ENCODE results near the gene MKKS. TPM values are rescaled to one million over a fixed set of nuclear protein-coding genes. Genes with fewer than 3 reads are reported as not detected.

The MKKS gene
- total RNA-seq, 1 experiment from 2014 or later, result 10.6 TPM

DNA sequence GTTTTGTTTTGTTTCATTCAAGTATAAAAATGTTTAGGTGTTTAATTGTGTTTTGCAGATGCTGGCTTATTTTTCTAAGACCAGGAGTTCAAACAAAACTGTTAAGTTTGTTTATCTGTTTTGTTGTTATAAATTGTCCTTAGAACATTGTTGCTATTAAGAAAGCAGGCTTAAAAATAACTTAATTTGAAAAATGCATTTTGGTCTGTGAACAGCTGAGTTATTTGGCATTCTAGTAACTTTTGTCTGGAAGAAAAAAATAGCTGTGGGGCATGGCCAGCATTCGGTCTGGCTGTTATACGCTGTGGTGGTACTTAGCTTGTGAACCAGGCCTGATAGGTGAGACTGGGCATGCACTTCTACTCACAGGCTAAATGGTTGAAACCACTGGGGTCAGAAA, 38.8 kb upstream of the MKKS start:
- no peaks in the 10 kb centered on the region for H3K79me1 ChIP-seq (ENCODE audit: insufficient read depth, low read depth, low read length, poor library complexity, severe bottlenecking)
- no CpG with 5 or more reads among the region's 2 CpGs for WGBS (ENCODE audit: extremely low coverage, insufficient read length, low lambda C conversion rate)
- Mint-ChIP-seq H3K9me3 (no peaks in the 10 kb centered on the region), H3K36me3 (ENCODE audit: insufficient read depth in 1 of 3, low read depth in 3 of 3) (peaks cover 0 to 2% (median 0%) of the 10 kb centered on the region in 3 experiments; a peak in 4 of 7 replicates), H3K4me1 (peaks cover 53 to 59% of the 10 kb centered on the region in 2 experiments), H3K4me3 (no peak overlapping the region), H3K27me3 (ENCODE audit: low read depth) (no peaks in the 10 kb centered on the region), H3K27ac (peak overlapping the region in 1 of 3 experiments; percentile 40; a peak in 2 of 7 replicates)
- H4K20me1 ChIP-seq (ENCODE audit: control insufficient read depth, insufficient read depth, insufficient read length), result no peaks in the 10 kb centered on the region
- H3K27me3 ChIP-seq (ENCODE audit: insufficient read depth, low read length), result no peaks in the 10 kb centered on the region
- H3K4me2 ChIP-seq (ENCODE audit: insufficient read depth, insufficient read length, low read length), result no peak overlapping the region
- no peaks in the 10 kb centered on the region for H3K9me3 ChIP-seq (ENCODE audit: control insufficient read depth, low read depth, low read length)
- H2BK12ac ChIP-seq (ENCODE audit: insufficient read length, low read depth, low read length), result no peak overlapping the region
- H3K79me2 ChIP-seq (ENCODE audit: insufficient read depth, low read length), result no peaks in the 10 kb centered on the region
- H3K14ac ChIP-seq (ENCODE audit: insufficient read depth, low read length), result no peak overlapping the region
- H2AFZ ChIP-seq (ENCODE audit: low read length), result no peak overlapping the region
- H3K18ac ChIP-seq (ENCODE audit: insufficient read length, low read depth, low read length), result no peak overlapping the region
- H3K23ac ChIP-seq (ENCODE audit: insufficient read length, low read depth, low read length), result no peak overlapping the region
- H3K23me2 ChIP-seq (ENCODE audit: insufficient read length, low read depth, low read length, poor library complexity, severe bottlenecking), result no peaks in the 10 kb centered on the region
- no peak overlapping the region for H3T11ph ChIP-seq (ENCODE audit: low read length)
- H2BK15ac ChIP-seq (ENCODE audit: low read depth, low read length), result no peak overlapping the region
- no peak overlapping the region for H2BK5ac ChIP-seq (ENCODE audit: insufficient read length, low read length)
- no peak overlapping the region for H4K91ac ChIP-seq (ENCODE audit: insufficient read length, low read depth, low read length)
- H3K27ac ChIP-seq (ENCODE audit: insufficient read length, low read depth, low read length), result no peak overlapping the region
- H3K56ac ChIP-seq (ENCODE audit: insufficient read length, low read depth, low read length), result no peak overlapping the region
- H2AK5ac ChIP-seq (ENCODE audit: insufficient read length, low read length), result no peak overlapping the region
- H4K5ac ChIP-seq (ENCODE audit: insufficient read length, low read depth, low read length), result no peak overlapping the region
- no peak overlapping the region for H2BK20ac ChIP-seq (ENCODE audit: low read depth, low read length, poor library complexity, severe bottlenecking)
- no peak overlapping the region for H3K9ac ChIP-seq (ENCODE audit: extremely low read depth, insufficient read length, low read length)
- DNase-seq, result no peak
- TF ChIP-seq, protein P1, sequence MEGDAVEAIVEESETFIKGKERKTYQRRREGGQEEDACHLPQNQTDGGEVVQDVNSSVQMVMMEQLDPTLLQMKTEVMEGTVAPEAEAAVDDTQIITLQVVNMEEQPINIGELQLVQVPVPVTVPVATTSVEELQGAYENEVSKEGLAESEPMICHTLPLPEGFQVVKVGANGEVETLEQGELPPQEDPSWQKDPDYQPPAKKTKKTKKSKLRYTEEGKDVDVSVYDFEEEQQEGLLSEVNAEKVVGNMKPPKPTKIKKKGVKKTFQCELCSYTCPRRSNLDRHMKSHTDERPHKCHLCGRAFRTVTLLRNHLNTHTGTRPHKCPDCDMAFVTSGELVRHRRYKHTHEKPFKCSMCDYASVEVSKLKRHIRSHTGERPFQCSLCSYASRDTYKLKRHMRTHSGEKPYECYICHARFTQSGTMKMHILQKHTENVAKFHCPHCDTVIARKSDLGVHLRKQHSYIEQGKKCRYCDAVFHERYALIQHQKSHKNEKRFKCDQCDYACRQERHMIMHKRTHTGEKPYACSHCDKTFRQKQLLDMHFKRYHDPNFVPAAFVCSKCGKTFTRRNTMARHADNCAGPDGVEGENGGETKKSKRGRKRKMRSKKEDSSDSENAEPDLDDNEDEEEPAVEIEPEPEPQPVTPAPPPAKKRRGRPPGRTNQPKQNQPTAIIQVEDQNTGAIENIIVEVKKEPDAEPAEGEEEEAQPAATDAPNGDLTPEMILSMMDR (conservative IDR thresholded peaks at IDR 0.05), result no peak
- H4K8ac ChIP-seq (replicated peaks; ENCODE audit: insufficient read length, low read depth, low read length), result no peak overlapping the region
- no peaks in the 10 kb centered on the region; the same call in 1 of the 2 replicates for H3K4me1 ChIP-seq (ENCODE audit: insufficient read depth, low read length)
- no peak overlapping the region for H2BK120ac ChIP-seq (ENCODE audit: low read depth, low read length, poor library complexity, severe bottlenecking)
- H3K4ac ChIP-seq (ENCODE audit: low read depth, low read length), result no peak overlapping the region
